ENCODE data around the gene BCAR1. TPM values are rescaled to one million over a fixed set of nuclear protein-coding genes. Genes with fewer than 3 reads are reported as not detected.

The BCAR1 gene
- total and polyA plus RNA-seq, 8 donors, result 39.6 to 73.6 (median 52.8) TPM

DNA sequence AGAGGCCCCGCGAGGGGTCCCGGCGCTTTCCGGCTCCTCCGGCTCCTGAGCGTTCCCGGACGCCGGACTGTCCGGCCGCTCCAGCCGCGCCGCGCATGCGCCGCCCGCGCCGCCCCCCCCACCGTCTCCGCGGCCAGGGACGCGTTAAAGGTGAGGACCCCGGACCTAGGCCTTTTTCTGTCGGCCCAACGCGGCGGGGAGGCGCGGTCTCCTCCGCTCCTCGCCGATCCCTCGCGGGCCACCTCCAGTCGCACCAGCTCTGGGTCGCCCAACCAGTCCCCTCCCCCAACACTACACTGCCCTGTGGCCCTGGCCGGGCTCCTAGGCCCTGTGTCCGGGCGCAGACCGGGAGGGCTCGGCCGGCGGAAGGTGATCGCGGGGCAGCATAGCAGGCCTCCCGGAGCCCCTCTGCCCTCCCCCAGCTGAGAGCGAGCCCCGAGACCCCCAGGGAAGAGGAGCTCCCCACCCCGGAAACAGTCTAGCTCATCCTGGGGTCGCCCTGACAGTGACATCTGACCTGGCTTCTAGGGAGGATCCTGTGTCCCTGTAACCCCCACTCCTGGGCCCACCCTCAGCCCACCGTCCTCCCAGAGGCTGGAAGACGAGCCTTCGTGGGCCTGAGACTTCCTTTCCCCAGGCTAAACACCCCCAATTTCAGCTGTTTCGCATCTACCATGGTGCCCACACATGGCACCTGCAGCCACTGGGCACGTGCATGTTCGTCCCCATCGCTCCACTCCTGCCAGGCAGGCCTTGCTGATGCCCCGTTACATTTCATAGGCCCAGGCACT, 14.7 kb upstream of the BCAR1 start:
- ATAC-seq, result peak; percentile 73
- no peaks in the 10 kb centered on the region for H3K9me3 ChIP-seq
- H3K27ac ChIP-seq, result peak overlapping the region; percentile 83 to 94
- H3K4me1 ChIP-seq, result peaks cover 33 to 55% of the 10 kb centered on the region in 2 donors
- peak overlapping the region; percentile 62 to 92 for H3K4me3 ChIP-seq
- intact Hi-C loops (cut with DNase I), result no loop called here
- no peaks in the 10 kb centered on the region for H3K36me3 ChIP-seq
- DNase-seq, result peak in 3 of 4 donors; percentile 75 to 91 (median 81)
- TF ChIP-seq, protein P1, sequence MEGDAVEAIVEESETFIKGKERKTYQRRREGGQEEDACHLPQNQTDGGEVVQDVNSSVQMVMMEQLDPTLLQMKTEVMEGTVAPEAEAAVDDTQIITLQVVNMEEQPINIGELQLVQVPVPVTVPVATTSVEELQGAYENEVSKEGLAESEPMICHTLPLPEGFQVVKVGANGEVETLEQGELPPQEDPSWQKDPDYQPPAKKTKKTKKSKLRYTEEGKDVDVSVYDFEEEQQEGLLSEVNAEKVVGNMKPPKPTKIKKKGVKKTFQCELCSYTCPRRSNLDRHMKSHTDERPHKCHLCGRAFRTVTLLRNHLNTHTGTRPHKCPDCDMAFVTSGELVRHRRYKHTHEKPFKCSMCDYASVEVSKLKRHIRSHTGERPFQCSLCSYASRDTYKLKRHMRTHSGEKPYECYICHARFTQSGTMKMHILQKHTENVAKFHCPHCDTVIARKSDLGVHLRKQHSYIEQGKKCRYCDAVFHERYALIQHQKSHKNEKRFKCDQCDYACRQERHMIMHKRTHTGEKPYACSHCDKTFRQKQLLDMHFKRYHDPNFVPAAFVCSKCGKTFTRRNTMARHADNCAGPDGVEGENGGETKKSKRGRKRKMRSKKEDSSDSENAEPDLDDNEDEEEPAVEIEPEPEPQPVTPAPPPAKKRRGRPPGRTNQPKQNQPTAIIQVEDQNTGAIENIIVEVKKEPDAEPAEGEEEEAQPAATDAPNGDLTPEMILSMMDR (IDR thresholded peaks at IDR 0.05), result no peak
- peaks cover 0 to 63% of the 10 kb centered on the region in 2 donors for H3K27me3 ChIP-seq

DNA sequence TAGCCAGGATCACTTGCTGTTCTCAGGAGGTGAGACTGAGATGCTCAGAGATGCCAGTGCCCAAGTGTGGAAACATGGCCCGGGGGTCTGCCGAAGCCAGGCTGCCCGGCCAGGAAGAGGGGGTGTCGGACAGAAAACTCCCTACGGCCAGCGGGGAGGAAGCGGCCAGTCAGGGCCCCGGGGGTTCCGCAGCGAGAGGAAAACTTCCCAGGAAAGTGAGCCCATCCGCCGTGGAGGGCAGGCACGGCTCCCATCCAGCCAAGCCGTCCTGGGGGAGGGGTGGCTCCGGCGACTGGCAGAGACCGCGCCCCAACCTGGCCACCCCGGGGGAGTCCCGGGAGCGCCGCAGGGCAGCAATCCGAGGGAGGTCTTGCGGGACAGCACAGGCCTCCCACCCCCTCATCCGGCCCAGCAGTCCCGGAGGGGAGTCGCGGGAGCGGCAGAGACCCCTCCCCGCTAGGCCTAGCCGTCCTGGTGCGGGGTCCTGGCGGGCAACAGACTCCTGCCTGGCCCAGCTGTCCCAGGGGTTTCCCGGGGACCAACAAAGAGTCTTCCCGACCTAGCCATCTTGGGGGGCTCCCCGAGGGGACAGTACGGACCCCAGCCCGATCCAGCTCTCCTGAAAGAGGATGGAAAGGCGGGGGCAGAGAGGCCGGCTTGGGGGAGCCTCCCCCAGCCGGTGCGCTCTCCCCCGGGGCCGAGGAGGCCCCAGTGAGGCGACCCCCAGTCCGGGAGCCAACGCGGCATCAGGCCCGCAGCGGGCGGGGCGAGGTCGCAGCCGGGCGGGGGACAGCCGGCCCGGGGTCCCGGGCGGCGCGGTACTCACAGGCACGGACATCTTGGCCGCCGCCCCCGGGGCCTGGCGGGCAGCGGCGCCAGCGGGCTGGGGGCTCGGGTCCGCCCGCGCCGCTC, 13.8 kb upstream of the BCAR1 start:
- Histone ChIP-seq H3K4me1 (peaks cover 33 to 57% of the 10 kb centered on the region in 2 donors), H3K9me3 (no peaks in the 10 kb centered on the region), H3K27ac (peak overlapping the region; percentile 83 to 94), H3K27me3 (peaks cover 0 to 63% of the 10 kb centered on the region in 2 donors), H3K4me3 (peak overlapping the region; percentile 62 to 92), H3K36me3 (no peaks in the 10 kb centered on the region)
- TF ChIP-seq, protein P1 (IDR thresholded peaks at IDR 0.05), result no peak
- peak; percentile 63 for ATAC-seq
- intact Hi-C loops (cut with DNase I), result no loop called here
- DNase-seq, result peak in 1 of 4 donors; percentile 84

DNA sequence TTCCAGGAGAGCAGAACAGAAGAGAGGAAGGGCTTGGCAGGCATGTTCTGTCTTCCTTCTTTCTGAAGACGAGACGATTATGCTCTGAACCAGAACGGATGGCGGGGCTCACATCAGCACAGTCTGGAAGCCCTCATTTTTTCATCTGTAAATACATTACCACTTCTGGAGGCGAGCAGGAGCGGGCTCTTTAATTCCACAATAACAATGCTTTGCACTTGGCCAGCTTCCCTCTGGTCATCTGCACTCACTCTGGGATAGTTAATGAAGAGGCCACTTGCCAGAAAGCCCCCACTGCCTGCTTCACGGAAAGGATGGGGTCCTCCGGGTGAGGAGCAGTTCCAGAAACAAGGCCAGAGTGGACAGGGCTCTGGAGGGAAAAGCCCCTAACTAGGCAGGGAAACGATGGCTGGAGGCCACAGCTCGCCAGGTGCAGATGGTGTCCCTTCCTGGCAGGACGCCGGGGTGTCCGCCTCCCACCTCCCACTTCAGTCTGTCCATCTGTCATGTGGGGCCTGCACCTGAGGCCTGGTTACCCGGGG, 13.1 kb upstream of the BCAR1 start:
- DNase-seq (peak in 1 of 4 donors; percentile 81), ATAC-seq (no peak)
- Histone ChIP-seq H3K4me3 (peak overlapping the region; percentile 62 to 92), H3K36me3 (no peaks in the 10 kb centered on the region), H3K27me3 (peaks cover 0 to 67% of the 10 kb centered on the region in 2 donors), H3K27ac (peak overlapping the region; percentile 83 to 94), H3K9me3 (no peaks in the 10 kb centered on the region), H3K4me1 (peaks cover 33 to 57% of the 10 kb centered on the region in 2 donors)
- TF ChIP-seq, protein P1 (IDR thresholded peaks at IDR 0.05), result no peak
- intact Hi-C loops (cut with DNase I), result no loop called here

DNA sequence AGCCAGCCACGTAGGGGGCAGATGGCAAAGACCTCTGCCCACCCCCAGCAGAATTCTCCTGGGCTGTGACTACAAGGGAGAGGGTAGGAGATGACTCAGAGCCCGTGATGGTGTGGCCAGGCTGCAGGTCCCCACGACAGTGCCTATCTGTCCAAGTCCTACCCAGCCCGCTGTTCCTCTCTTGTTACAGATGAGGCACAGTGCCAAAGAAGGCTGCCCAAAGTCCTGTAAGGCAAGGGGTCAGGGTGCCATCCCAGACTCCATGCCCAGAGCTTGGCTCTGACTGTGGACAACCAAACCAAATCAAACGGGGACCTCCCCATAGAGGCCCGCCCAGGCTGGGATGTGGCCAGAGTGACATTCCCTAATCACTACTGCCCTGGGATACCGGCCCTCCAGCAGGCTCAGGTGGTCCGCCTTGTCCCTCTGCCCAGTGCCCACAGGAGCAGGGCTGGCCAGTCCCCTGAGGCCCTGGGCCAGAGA, 12.6 kb upstream of the BCAR1 start:
- H3K4me1 ChIP-seq, result peaks cover 33 to 57% of the 10 kb centered on the region in 2 donors
- TF ChIP-seq, protein P1 (IDR thresholded peaks at IDR 0.05), result no peak

More for the DNA sequence above, 12.6 kb upstream of the BCAR1 start:
- no peak for ATAC-seq
- no peaks in the 10 kb centered on the region for H3K9me3 ChIP-seq
- H3K4me3 ChIP-seq, result peak overlapping the region in 1 of 2 donors; percentile 62
- intact Hi-C loops (cut with DNase I), result no loop called here
- peak overlapping the region; percentile 83 to 94 for H3K27ac ChIP-seq
- H3K27me3 ChIP-seq, result peaks cover 0 to 67% of the 10 kb centered on the region in 2 donors
- H3K36me3 ChIP-seq, result no peaks in the 10 kb centered on the region
- peak in 1 of 4 donors; percentile 37 for DNase-seq

All from left lung (tissue), 10 donors.